H9 (cell line): ENCODE results near the gene TCF7L1. TPM values are rescaled to one million over a fixed set of nuclear protein-coding genes. Genes with fewer than 3 reads are reported as not detected.
A peak's percentile ranks its signal among the peaks of the same experiment; 100 is the strongest.

ENCODE experiments used
- DNase-seq: peaks from one replicate; pipeline ENCODE4 v3.0.0-alpha.2; 2017
- H2AFZ ChIP-seq: one replicate; pipeline ENCODE4 v1.6.1; 2013; ENCODE audit warnings: mild to moderate bottlenecking, low read length, control low read depth, moderate library complexity
- H2AK5ac ChIP-seq: 2 replicates; pipeline ENCODE4 v1.6.1; 2013; ENCODE audit warnings: low read length, control low read depth, mixed read lengths; ENCODE audit not compliant: insufficient read length
- H2BK120ac ChIP-seq: one replicate; pipeline ENCODE4 v1.6.1; 2013; ENCODE audit warnings: low read depth, mild to moderate bottlenecking, low read length, control low read depth, inconsistent platforms; ENCODE audit not compliant: poor library complexity, severe bottlenecking
- H2BK12ac ChIP-seq: 2 replicates; pipeline ENCODE4 v1.6.1; 2013; ENCODE audit warnings: low read length, control low read depth, mixed read lengths, low read depth; ENCODE audit not compliant: insufficient read length
- H2BK15ac ChIP-seq: 2 replicates; pipeline ENCODE4 v1.6.1; 2013; ENCODE audit warnings: low read depth, low read length, control low read depth
- H2BK20ac ChIP-seq: one replicate; pipeline ENCODE4 v1.6.1; 2013; ENCODE audit warnings: low read depth, mild to moderate bottlenecking, low read length, control low read depth, inconsistent platforms; ENCODE audit not compliant: poor library complexity, severe bottlenecking
- H2BK5ac ChIP-seq: 2 replicates; pipeline ENCODE4 v1.6.1; 2013; ENCODE audit warnings: low read length, control low read depth, mixed read lengths; ENCODE audit not compliant: insufficient read length
- H3K14ac ChIP-seq: 2 replicates; pipeline ENCODE4 v1.6.1; 2013; ENCODE audit warnings: low read length, control low read depth; ENCODE audit not compliant: insufficient read depth
- H3K18ac ChIP-seq: 2 replicates; pipeline ENCODE4 v1.6.1; 2013; ENCODE audit warnings: low read depth, mild to moderate bottlenecking, mixed read lengths, low read length, control low read depth; ENCODE audit not compliant: insufficient read length
- H3K23ac ChIP-seq: 2 replicates; pipeline ENCODE4 v1.6.1; 2013; ENCODE audit warnings: low read length, control low read depth, mixed read lengths, low read depth; ENCODE audit not compliant: insufficient read length
- H3K23me2 ChIP-seq: 2 replicates; pipeline ENCODE4 v1.6.1; 2013; ENCODE audit warnings: low read depth, mild to moderate bottlenecking, mixed read lengths, low read length, control low read depth; ENCODE audit not compliant: insufficient read length, poor library complexity, severe bottlenecking
- H3K27ac ChIP-seq: 2 replicates; pipeline ENCODE4 v1.5.1; 2013; ENCODE audit warnings: low read length, control low read depth, mixed read lengths, low read depth; ENCODE audit not compliant: insufficient read length
- H3K27me3 ChIP-seq: 2 replicates; pipeline ENCODE4 v1.6.1; 2013; ENCODE audit warnings: low read length, control low read depth, inconsistent platforms; ENCODE audit not compliant: insufficient read depth
- H3K4ac ChIP-seq: 2 replicates; pipeline ENCODE4 v1.6.1; 2013; ENCODE audit warnings: low read depth, mild to moderate bottlenecking, control low read depth, inconsistent platforms, low read length, moderate library complexity
- H3K4me1 ChIP-seq: 2 replicates; pipeline ENCODE4 v1.6.1; 2013; ENCODE audit warnings: low read length, control low read depth, inconsistent platforms; ENCODE audit not compliant: insufficient read depth
- H3K4me2 ChIP-seq: 2 replicates; pipeline ENCODE4 v1.6.1; 2013; ENCODE audit warnings: low read length, control low read depth, mixed read lengths; ENCODE audit not compliant: insufficient read length, insufficient read depth
- H3K56ac ChIP-seq: 2 replicates; pipeline ENCODE4 v1.6.1; 2013; ENCODE audit warnings: low read depth, mild to moderate bottlenecking, mixed read lengths, low read length, control low read depth; ENCODE audit not compliant: insufficient read length
- H3K79me1 ChIP-seq: 2 replicates; pipeline ENCODE4 v1.6.1; 2013; ENCODE audit warnings: low read depth, mild to moderate bottlenecking, moderate library complexity, low read length, control low read depth, inconsistent platforms; ENCODE audit not compliant: insufficient read depth, poor library complexity, severe bottlenecking
- H3K79me2 ChIP-seq: 2 replicates; pipeline ENCODE4 v1.6.1; 2013; ENCODE audit warnings: low read length, control low read depth, inconsistent platforms; ENCODE audit not compliant: insufficient read depth
- H3K9ac ChIP-seq: 2 replicates; pipeline ENCODE4 v1.6.1; 2013; ENCODE audit warnings: low read length, control low read depth, mixed read lengths; ENCODE audit not compliant: insufficient read length; ENCODE audit errors: extremely low read depth
- H3K9me3 ChIP-seq: one replicate; pipeline ENCODE4 v1.6.1; 2013; ENCODE audit warnings: low read depth, low read length, inconsistent platforms; ENCODE audit not compliant: control insufficient read depth
- H3T11ph ChIP-seq: one replicate; pipeline ENCODE4 v1.6.1; 2013; ENCODE audit warnings: mild to moderate bottlenecking, low read length, control low read depth, inconsistent platforms
- H4K20me1 ChIP-seq: one replicate; pipeline ENCODE4 v1.6.1; 2013; ENCODE audit not compliant: control insufficient read depth, insufficient read length, insufficient read depth
- H4K5ac ChIP-seq: 2 replicates; pipeline ENCODE4 v1.6.1; 2013; ENCODE audit warnings: low read depth, mild to moderate bottlenecking, mixed read lengths, low read length, control low read depth; ENCODE audit not compliant: insufficient read length
- H4K8ac ChIP-seq: replicated peaks from 2 replicates; pipeline ENCODE4 v1.6.1; 2013; ENCODE audit warnings: low read length, control low read depth, mixed read lengths, low read depth; ENCODE audit not compliant: insufficient read length
- H4K91ac ChIP-seq: 2 replicates; pipeline ENCODE4 v1.6.1; 2013; ENCODE audit warnings: low read depth, mild to moderate bottlenecking, moderate library complexity, mixed read lengths, low read length, control low read depth; ENCODE audit not compliant: insufficient read length
- H3K27ac Mint-ChIP-seq, 3 experiments: 2 replicates in 2 of 3; 3 replicates in 1 of 3; pipeline ENCODE4 v1.8.0; 2020 to 2021; ENCODE audit warnings: mixed read lengths in 3 of 3, mild to moderate bottlenecking in 1 of 3, moderate library complexity in 1 of 3
- H3K27me3 Mint-ChIP-seq: 2 replicates; pipeline ENCODE4 v1.8.0; 2021; ENCODE audit warnings: low read depth, mild to moderate bottlenecking, moderate library complexity, mixed read lengths
- H3K36me3 Mint-ChIP-seq, 3 experiments: 2 replicates in 2 of 3; 3 replicates in 1 of 3; pipeline ENCODE4 v1.8.0; 2020 to 2021; ENCODE audit warnings: low read depth in 3 of 3, mixed read lengths in 3 of 3; ENCODE audit not compliant: insufficient read depth in 1 of 3
- H3K4me1 Mint-ChIP-seq, 2 experiments: 2 replicates each; pipeline ENCODE4 v1.8.0; 2020; ENCODE audit warnings: mixed read lengths in 2 of 2
- H3K4me3 Mint-ChIP-seq, 2 experiments: 2 replicates in 1 of 2; 3 replicates in 1 of 2; pipeline ENCODE4 v1.8.0; 2020 to 2021; ENCODE audit warnings: mild to moderate bottlenecking in 2 of 2, mixed read lengths in 2 of 2, moderate library complexity in 1 of 2
- H3K9me3 Mint-ChIP-seq, 2 experiments: 2 replicates in 1 of 2; 3 replicates in 1 of 2; pipeline ENCODE4 v1.8.0; 2020; ENCODE audit warnings: mild to moderate bottlenecking in 2 of 2, mixed read lengths in 2 of 2, moderate library complexity in 1 of 2
- WGBS: extraction: QIAGEN DNeasy Blood & Tissue Kit; methylation state at CpG from one replicate; pipeline ENCODE4 v1.1.7; 2013; ENCODE audit warnings: missing lambda C conversion rate, low lambda C conversion rate, mixed read lengths; ENCODE audit not compliant: insufficient read length; ENCODE audit errors: extremely low coverage; 5-methylcytosine and 5-hydroxymethylcytosine counted together
- total RNA-seq: library from RNA; stranded (reverse); gene quantifications from 2 replicates; pipeline ENCODE4 v1.2.1, GENCODE V29; 2021
- TF ChIP-seq, protein P1 (sequence below): fragments of 200-600 bp; sonication (generic); conservative IDR thresholded peaks from 3 replicates; pipeline ENCODE4 v1.8.0; 2021; ENCODE audit warnings: antibody characterized with exemption, mild to moderate bottlenecking

The TCF7L1 gene
- total RNA-seq, 1 experiment from 2014 or later = 112 TPM

DNA sequence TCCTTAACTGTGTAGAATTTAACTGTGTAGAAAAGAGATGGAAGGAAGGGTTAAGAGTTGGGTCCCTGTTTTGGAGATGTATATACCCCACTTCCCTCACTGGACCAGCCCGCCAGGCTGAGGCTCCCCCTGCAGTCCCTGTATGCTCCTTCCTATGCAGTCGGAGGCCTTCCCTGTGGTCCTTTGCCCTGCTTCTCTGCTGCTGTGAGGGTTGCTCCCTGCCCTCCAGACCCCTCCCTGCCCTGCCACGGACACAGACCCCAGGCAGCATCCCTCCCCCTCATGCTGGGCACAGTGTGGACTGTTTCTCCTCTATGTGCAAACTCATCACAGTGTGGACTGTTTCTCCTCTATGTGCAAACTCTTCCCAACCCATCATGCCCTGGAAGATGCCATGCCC is 105.9 kb downstream of the TCF7L1 start:
- Histone ChIP-seq H3K79me2 (peaks cover 23% of the 10 kb centered on the region), H3K27me3 (no peaks in the 10 kb centered on the region), H4K91ac (no peak overlapping the region), H2BK120ac (no peak overlapping the region), H3K4me2 (no peak overlapping the region), H2BK5ac (no peak overlapping the region), H3K27ac (no peak overlapping the region), H3K4me1 (peaks cover 37% of the 10 kb centered on the region), H2BK15ac (no peak overlapping the region), H3K14ac (no peak overlapping the region; the same call in 1 of the 2 replicates), H3K9ac (no peak overlapping the region), H2AFZ (no peak overlapping the region), H3T11ph (no peak overlapping the region), H2BK20ac (no peak overlapping the region), H2BK12ac (no peak overlapping the region), H3K9me3 (no peaks in the 10 kb centered on the region), H3K56ac (no peak overlapping the region), H3K4ac (no peak overlapping the region), H3K23me2 (peaks cover 8% of the 10 kb centered on the region), H4K5ac (no peak overlapping the region), H4K8ac (no peak overlapping the region), H2AK5ac (no peak overlapping the region), H3K23ac (no peak overlapping the region), H3K79me1 (peaks cover 3% of the 10 kb centered on the region), H3K18ac (peak overlapping the region; percentile 5), H4K20me1 (peaks cover 3% of the 10 kb centered on the region)
- peaks cover 10 to 23% (median 16%) of the 10 kb centered on the region in 3 experiments for H3K36me3 Mint-ChIP-seq
- WGBS = no CpG with 5 or more reads among the region's 3 CpGs
- H3K4me3 Mint-ChIP-seq = peak overlapping the region in 1 of 2 experiments; percentile 4; a peak in 1 of 5 replicates
- H3K9me3 Mint-ChIP-seq = peaks cover 0 to 2% of the 10 kb centered on the region in 2 experiments; a peak in 1 of 5 replicates
- peaks cover 82 to 89% of the 10 kb centered on the region in 2 experiments for H3K4me1 Mint-ChIP-seq
- H3K27ac Mint-ChIP-seq = peak overlapping the region in 2 of 3 experiments; percentile 50 to 54; a peak in 4 of 7 replicates
- no peak for DNase-seq
- TF ChIP-seq, protein P1, sequence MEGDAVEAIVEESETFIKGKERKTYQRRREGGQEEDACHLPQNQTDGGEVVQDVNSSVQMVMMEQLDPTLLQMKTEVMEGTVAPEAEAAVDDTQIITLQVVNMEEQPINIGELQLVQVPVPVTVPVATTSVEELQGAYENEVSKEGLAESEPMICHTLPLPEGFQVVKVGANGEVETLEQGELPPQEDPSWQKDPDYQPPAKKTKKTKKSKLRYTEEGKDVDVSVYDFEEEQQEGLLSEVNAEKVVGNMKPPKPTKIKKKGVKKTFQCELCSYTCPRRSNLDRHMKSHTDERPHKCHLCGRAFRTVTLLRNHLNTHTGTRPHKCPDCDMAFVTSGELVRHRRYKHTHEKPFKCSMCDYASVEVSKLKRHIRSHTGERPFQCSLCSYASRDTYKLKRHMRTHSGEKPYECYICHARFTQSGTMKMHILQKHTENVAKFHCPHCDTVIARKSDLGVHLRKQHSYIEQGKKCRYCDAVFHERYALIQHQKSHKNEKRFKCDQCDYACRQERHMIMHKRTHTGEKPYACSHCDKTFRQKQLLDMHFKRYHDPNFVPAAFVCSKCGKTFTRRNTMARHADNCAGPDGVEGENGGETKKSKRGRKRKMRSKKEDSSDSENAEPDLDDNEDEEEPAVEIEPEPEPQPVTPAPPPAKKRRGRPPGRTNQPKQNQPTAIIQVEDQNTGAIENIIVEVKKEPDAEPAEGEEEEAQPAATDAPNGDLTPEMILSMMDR = peak; percentile 23; the same call in 1 of the 3 replicates
- peaks cover 3% of the 10 kb centered on the region; the same call in 1 of the 2 replicates for H3K27me3 Mint-ChIP-seq
